Measurements from ENCODE around the gene KCNMB1. TPM values are rescaled to one million over a fixed set of nuclear protein-coding genes. Genes with fewer than 3 reads are reported as not detected.

Gene KCNMB1
- total and polyA plus RNA-seq, 2 donors (not counting 3 experiments of a cell fraction or from before 2014, with no cell fraction given) = 0.15 to 0.29 TPM

DNA sequence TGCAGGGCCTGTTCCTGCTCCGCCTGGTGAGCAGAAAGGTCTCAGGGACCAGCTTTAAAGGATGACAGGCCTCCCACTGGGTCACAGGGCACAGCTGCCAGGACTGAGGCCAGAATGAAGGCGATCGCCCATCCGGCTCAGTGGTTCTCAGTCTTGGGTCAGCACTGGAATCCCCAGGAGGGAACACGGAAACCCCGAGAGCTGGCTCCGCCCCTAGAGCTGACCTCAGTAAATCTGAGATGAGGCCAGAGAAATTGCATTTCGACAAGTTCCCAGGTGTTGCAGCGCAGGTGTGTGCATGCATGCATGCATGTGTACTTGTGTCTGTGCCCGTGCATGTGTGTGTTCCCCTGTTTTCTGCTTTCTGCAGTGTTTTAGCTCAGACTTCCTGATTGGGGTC lies 47.2 kb upstream of the KCNMB1 start:
- ChIA-PET POLR2A (no interaction called here), CTCF (interaction anchor here (1.8 to 6.5 kb wide), 2 partner anchors 43 to 191 kb away, joined by 11 to 288 read pairs; no protein-coding TSS in a partner anchor)
- H3K27ac ChIP-seq (ENCODE audit: insufficient read depth, low read depth, low read length) = no peak overlapping the region
- no peaks in the 10 kb centered on the region for H3K4me1 ChIP-seq (ENCODE audit: control insufficient read depth, extremely low read depth, insufficient read depth, low read length)
- H3K9me3 ChIP-seq (replicated peaks; ENCODE audit: control insufficient read depth, insufficient read depth, low read length) = no peaks in the 10 kb centered on the region
- TF ChIP-seq POLR2AphosphoS5 (IDR thresholded peaks at IDR 0.05; ENCODE audit: insufficient read depth, low read depth, low read length) (no peak), FOS (IDR thresholded peaks at IDR 0.05; ENCODE audit: borderline replicate concordance, insufficient read depth, low read length) (no peak), GATA2 (IDR thresholded peaks at IDR 0.05; ENCODE audit: insufficient read depth, insufficient read length, low read depth, low read length) (no peak), POLR2A (IDR thresholded peaks at IDR 0.05; ENCODE audit: low read depth, low read length) (no peak)
- TF ChIP-seq, protein P1, sequence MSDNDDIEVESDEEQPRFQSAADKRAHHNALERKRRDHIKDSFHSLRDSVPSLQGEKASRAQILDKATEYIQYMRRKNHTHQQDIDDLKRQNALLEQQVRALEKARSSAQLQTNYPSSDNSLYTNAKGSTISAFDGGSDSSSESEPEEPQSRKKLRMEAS (IDR thresholded peaks at IDR 0.05; ENCODE audit: insufficient read depth, insufficient read length) = no peak
- DNase-seq (ENCODE audit: low read depth, low spot score) (no peak), FAIRE-seq (no peak)
- BruUV-seq (replicated peaks) = no TSS peak
- intact Hi-C loops (cut with micrococcal nuclease) (loop anchor here (5.0 kb wide), 1 partner anchor 116 kb away; no protein-coding TSS in a partner anchor), dilution Hi-C loops (cut with MboI; ENCODE audit: extremely low pct_ligation_motif_present, low sequenced_read_pairs) (no loop called here)
- H3K4me3 ChIP-seq (replicated peaks in 1 of 3; ENCODE audit: insufficient read depth in 1 of 3, low read depth in 1 of 3, low read length in 3 of 3) = no peak overlapping the region
- H3K36me3 ChIP-seq (ENCODE audit: control insufficient read depth in 2 of 2, extremely low read depth in 1 of 2, insufficient read depth in 2 of 2, low read length in 2 of 2) = no peaks in the 10 kb centered on the region
- no peak overlapping the region for H2AFZ ChIP-seq (ENCODE audit: low read depth, low read length)
- H3K9me1 ChIP-seq (replicated peaks; ENCODE audit: control insufficient read depth, extremely low read depth, insufficient read depth, low read length) = no peaks in the 10 kb centered on the region
- H4K20me1 ChIP-seq (replicated peaks; ENCODE audit: control insufficient read depth, extremely low read depth, insufficient read depth, low read length) = no peaks in the 10 kb centered on the region
- no peak overlapping the region for H3K4me2 ChIP-seq (ENCODE audit: insufficient read depth, low read length)
- H3K27me3 ChIP-seq (ENCODE audit: control insufficient read depth in 2 of 2, insufficient read depth in 2 of 2, low read length in 2 of 2) = peaks cover 0 to 2% of the 10 kb centered on the region in 2 experiments
- no peaks in the 10 kb centered on the region for H3K79me2 ChIP-seq (ENCODE audit: control insufficient read depth, insufficient read depth, low read length)
- no peak overlapping the region for H3K9ac ChIP-seq (replicated peaks; ENCODE audit: extremely low read depth, insufficient read depth, low read length)

DNA sequence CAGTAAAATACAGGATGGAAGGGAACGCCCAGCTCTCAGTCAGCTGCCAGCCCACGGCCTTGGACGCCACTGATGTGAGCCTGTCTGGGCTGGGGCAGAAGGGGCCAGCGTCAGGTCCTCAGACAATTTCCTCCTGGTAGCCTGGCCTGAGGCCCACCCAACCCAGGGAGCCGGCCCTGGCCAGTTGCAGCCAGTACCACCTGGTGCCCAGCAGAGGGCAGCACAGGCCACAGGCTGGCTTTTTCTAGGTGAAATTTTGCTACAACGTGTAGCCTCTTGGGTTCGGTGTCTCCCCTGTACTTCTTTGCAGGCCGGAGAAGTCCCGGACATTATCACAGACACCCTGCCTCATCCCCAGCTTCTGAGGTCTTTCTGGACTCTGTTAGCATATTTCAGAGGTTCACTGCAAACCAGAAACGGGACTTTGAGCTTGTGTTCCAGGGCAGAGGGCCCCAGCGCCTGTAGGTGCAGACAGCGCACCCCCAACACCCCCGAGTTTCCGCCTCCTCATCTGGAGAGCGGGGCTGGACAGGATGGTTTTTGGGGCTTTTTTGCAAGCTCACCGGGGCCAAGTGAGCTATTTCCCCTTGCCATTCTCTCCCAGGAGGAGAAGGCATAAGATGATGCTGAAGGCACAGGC lies 45.9 kb upstream of the KCNMB1 start:
- no peaks in the 10 kb centered on the region for H3K9me1 ChIP-seq (replicated peaks; ENCODE audit: control insufficient read depth, extremely low read depth, insufficient read depth, low read length)
- H3K4me1 ChIP-seq (ENCODE audit: control insufficient read depth, extremely low read depth, insufficient read depth, low read length) = no peaks in the 10 kb centered on the region
- DNase-seq (ENCODE audit: low read depth, low spot score) (peak; percentile 52), FAIRE-seq (peak; percentile 92)
- dilution Hi-C loops (cut with MboI; ENCODE audit: extremely low pct_ligation_motif_present, low sequenced_read_pairs) (no loop called here), intact Hi-C loops (cut with micrococcal nuclease) (loop anchor here (1.0 to 5.0 kb wide), 6 partner anchors 44 to 198 kb away; no protein-coding TSS in a partner anchor)
- H3K9ac ChIP-seq (replicated peaks; ENCODE audit: extremely low read depth, insufficient read depth, low read length) = no peak overlapping the region
- CTCF ChIA-PET = interaction anchor here (0.6 to 6.5 kb wide), 34 partner anchors 9 to 209 kb away, joined by 3 to 288 read pairs (median 4); no protein-coding TSS in a partner anchor
- no peaks in the 10 kb centered on the region for H3K36me3 ChIP-seq (ENCODE audit: control insufficient read depth in 2 of 2, extremely low read depth in 1 of 2, insufficient read depth in 2 of 2, low read length in 2 of 2)
- no peaks in the 10 kb centered on the region for H3K79me2 ChIP-seq (ENCODE audit: control insufficient read depth, insufficient read depth, low read length)
- POLR2A ChIA-PET = no interaction called here
- no peaks in the 10 kb centered on the region for H4K20me1 ChIP-seq (replicated peaks; ENCODE audit: control insufficient read depth, extremely low read depth, insufficient read depth, low read length)
- no peaks in the 10 kb centered on the region for H3K9me3 ChIP-seq (replicated peaks; ENCODE audit: control insufficient read depth, insufficient read depth, low read length)
- no peak for TF ChIP-seq EZH2 (IDR thresholded peaks at IDR 0.05; ENCODE audit: borderline replicate concordance, low read depth, low read length, severe bottlenecking)
- TF ChIP-seq, protein P2, sequence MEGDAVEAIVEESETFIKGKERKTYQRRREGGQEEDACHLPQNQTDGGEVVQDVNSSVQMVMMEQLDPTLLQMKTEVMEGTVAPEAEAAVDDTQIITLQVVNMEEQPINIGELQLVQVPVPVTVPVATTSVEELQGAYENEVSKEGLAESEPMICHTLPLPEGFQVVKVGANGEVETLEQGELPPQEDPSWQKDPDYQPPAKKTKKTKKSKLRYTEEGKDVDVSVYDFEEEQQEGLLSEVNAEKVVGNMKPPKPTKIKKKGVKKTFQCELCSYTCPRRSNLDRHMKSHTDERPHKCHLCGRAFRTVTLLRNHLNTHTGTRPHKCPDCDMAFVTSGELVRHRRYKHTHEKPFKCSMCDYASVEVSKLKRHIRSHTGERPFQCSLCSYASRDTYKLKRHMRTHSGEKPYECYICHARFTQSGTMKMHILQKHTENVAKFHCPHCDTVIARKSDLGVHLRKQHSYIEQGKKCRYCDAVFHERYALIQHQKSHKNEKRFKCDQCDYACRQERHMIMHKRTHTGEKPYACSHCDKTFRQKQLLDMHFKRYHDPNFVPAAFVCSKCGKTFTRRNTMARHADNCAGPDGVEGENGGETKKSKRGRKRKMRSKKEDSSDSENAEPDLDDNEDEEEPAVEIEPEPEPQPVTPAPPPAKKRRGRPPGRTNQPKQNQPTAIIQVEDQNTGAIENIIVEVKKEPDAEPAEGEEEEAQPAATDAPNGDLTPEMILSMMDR (IDR thresholded peaks at IDR 0.05; ENCODE audit: extremely low read depth in 1 of 2, insufficient read depth in 1 of 2, low read depth in 1 of 2, low read length in 2 of 2) = peak; percentile 94 to 98
- no TSS peak for BruUV-seq (replicated peaks)
- no peak overlapping the region for H3K4me3 ChIP-seq (replicated peaks in 1 of 3; ENCODE audit: insufficient read depth in 1 of 3, low read depth in 1 of 3, low read length in 3 of 3)
- peaks cover 4% of the 10 kb centered on the region in 2 experiments for H3K27me3 ChIP-seq (ENCODE audit: control insufficient read depth in 2 of 2, insufficient read depth in 2 of 2, low read length in 2 of 2)
- no peak overlapping the region for H3K27ac ChIP-seq (ENCODE audit: insufficient read depth, low read depth, low read length)
- no peak overlapping the region for H2AFZ ChIP-seq (ENCODE audit: low read depth, low read length)
- no peak overlapping the region for H3K4me2 ChIP-seq (ENCODE audit: insufficient read depth, low read length)

Measured in endothelial cell of umbilical vein (primary cell).